ENCODE measurements around the gene B4GALNT2. TPM values are rescaled to one million over a fixed set of nuclear protein-coding genes. Genes with fewer than 3 reads are reported as not detected.
"Not testable (repeated sequence)": the region's sequence is repeated elsewhere in the genome, so short reads cannot be mapped to it uniquely, and the experiment has no call there.

B4GALNT2 gene, protein sequence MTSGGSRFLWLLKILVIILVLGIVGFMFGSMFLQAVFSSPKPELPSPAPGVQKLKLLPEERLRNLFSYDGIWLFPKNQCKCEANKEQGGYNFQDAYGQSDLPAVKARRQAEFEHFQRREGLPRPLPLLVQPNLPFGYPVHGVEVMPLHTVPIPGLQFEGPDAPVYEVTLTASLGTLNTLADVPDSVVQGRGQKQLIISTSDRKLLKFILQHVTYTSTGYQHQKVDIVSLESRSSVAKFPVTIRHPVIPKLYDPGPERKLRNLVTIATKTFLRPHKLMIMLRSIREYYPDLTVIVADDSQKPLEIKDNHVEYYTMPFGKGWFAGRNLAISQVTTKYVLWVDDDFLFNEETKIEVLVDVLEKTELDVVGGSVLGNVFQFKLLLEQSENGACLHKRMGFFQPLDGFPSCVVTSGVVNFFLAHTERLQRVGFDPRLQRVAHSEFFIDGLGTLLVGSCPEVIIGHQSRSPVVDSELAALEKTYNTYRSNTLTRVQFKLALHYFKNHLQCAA
- total RNA-seq: 0.02 TPM in 1 of 2 replicates, not detected in the other
- long read RNA-seq: 0 reads

GRCh38 chr17:49132699-49133364 is at the start of gene B4GALNT2:
Gene B4GALNT2, plus strand, starts transcription at chr17:49132769. Its CDS starts 24 bp downstream, at chr17:49132793.
- Mint-ChIP-seq H3K4me1 (peaks cover 6% of the 10 kb centered on the region), H3K27ac (ENCODE audit: unreplicated experiment) (no peak within 1 kb of the TSS), H3K36me3 (ENCODE audit: low read depth) (peaks cover 11% of the 10 kb centered on the region), H3K9me3 (peaks cover 12% of the 10 kb centered on the region), H3K4me3 (peak within 1 kb of the TSS; percentile 80), H3K27me3 (ENCODE audit: low read depth) (peaks cover 85% of the 10 kb centered on the region)
- peak; percentile 9 for DNase-seq (ENCODE audit: low read depth, low spot score)
- TF ChIP-seq, protein P1, sequence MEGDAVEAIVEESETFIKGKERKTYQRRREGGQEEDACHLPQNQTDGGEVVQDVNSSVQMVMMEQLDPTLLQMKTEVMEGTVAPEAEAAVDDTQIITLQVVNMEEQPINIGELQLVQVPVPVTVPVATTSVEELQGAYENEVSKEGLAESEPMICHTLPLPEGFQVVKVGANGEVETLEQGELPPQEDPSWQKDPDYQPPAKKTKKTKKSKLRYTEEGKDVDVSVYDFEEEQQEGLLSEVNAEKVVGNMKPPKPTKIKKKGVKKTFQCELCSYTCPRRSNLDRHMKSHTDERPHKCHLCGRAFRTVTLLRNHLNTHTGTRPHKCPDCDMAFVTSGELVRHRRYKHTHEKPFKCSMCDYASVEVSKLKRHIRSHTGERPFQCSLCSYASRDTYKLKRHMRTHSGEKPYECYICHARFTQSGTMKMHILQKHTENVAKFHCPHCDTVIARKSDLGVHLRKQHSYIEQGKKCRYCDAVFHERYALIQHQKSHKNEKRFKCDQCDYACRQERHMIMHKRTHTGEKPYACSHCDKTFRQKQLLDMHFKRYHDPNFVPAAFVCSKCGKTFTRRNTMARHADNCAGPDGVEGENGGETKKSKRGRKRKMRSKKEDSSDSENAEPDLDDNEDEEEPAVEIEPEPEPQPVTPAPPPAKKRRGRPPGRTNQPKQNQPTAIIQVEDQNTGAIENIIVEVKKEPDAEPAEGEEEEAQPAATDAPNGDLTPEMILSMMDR (conservative IDR thresholded peaks at IDR 0.05): no peak

DNA sequence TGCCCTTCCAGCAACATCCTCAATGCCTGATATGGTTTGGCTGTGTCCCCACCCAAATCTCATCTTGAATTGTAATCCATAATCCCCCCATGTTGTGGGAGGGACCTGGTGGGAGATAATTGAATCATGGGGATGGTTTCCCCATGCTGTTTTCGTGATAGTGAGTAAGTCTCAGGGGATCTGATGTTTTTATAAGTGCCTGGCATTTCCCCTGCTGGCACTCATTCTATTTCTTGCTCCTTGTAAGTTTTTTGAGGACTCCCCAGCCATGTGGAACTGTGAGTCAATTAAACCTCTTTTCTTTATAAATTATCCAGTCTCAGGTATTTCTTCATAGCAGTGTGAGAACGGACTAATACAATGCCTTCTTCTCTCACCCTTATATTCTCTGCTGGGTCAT is 47.5 kb upstream of the B4GALNT2 start:
- not testable (repeated sequence) for H3K27ac Mint-ChIP-seq (ENCODE audit: unreplicated experiment); DNase-seq (ENCODE audit: low read depth, low spot score); H3K4me3 Mint-ChIP-seq; H3K9me3 Mint-ChIP-seq; H3K36me3 Mint-ChIP-seq (ENCODE audit: low read depth); H3K4me1 Mint-ChIP-seq
- H3K27me3 Mint-ChIP-seq (ENCODE audit: low read depth): peaks cover 34% of the 10 kb centered on the region

DNA sequence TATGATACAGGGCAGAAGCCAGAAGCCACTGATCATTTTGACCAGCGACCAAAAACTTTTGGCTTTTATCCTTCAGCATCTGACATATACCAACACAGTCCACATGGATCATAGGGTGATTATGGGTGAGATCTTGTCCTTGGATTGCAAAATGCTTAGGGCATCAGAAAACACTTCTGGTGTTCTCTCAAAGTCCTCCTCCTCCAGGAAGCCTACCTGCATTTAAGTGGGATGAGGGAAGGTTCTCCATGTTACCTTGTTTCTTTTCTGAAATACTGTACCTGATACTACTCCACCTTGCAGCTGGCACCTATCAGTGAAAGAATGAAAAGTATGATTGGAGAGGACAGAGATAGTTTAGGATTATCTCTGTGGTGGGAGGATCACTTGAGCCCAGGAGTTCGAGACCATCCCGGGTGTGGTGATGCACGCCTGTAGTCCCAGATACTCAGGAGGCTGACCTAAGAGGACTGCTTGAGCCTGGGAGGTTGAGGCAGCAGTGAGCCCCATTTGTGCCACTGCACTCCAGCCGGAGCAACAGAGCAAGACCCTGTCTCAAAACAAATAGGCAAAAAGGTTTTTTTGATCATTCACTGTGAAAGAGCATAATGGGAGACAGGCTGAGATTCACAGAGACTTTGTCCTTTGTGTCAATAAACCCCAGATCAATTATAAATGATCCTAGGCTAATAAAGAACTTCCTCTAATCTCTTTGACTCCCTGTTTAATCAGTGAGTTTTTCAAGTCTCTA is 46.8 kb upstream of the B4GALNT2 start:
- H3K4me1 Mint-ChIP-seq: no peaks in the 10 kb centered on the region
- TF ChIP-seq, protein P1 (conservative IDR thresholded peaks at IDR 0.05): no peak
- no peak overlapping the region for H3K27ac Mint-ChIP-seq (ENCODE audit: unreplicated experiment)
- no peaks in the 10 kb centered on the region for H3K9me3 Mint-ChIP-seq
- no peak for DNase-seq (ENCODE audit: low read depth, low spot score)
- no peak overlapping the region for H3K4me3 Mint-ChIP-seq
- peaks cover 34% of the 10 kb centered on the region for H3K27me3 Mint-ChIP-seq (ENCODE audit: low read depth)
- H3K36me3 Mint-ChIP-seq (ENCODE audit: low read depth): no peaks in the 10 kb centered on the region

DNA sequence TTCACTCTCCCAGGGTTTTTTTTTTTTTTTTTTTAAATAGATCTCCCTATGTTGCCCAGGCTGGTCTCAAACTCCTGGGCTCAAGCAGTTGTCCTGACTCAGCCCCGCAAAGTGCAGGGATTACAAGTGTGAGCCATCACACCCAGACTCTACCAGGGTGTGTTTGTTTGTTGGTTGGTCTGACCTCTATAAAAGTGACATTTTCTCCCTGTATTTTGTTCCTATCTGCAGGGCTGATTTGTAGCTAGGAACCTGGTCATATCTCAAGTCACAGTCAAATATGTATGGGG is 46.3 kb upstream of the B4GALNT2 start:
- Mint-ChIP-seq H3K36me3 (ENCODE audit: low read depth) (no peaks in the 10 kb centered on the region), H3K27ac (ENCODE audit: unreplicated experiment) (no peak overlapping the region), H3K27me3 (ENCODE audit: low read depth) (peaks cover 30% of the 10 kb centered on the region), H3K4me3 (no peak overlapping the region), H3K9me3 (no peaks in the 10 kb centered on the region), H3K4me1 (no peaks in the 10 kb centered on the region)
- TF ChIP-seq, protein P1 (conservative IDR thresholded peaks at IDR 0.05): no peak
- no peak for DNase-seq (ENCODE audit: low read depth, low spot score)

DNA sequence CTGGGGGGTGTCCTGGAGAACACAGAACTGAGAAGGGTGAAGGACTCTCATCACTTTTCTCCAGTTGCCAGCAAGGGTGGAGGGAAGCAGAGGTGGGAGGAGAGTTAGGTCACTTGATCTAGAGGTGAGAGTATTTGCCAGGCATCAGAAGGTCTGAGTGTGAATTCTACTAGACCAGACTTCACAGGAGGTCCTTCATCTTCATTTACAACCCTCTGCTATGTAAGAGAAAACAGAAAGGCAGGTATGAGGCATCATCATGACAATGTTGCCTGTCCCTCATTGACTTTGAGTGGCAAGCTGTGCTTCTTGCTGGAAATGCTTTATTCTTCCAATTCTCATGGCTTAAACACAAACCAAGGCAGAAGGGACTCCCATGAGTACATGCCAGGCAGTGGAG is 45.9 kb upstream of the B4GALNT2 start:
- H3K9me3 Mint-ChIP-seq: no peaks in the 10 kb centered on the region
- DNase-seq (ENCODE audit: low read depth, low spot score): no peak
- no peaks in the 10 kb centered on the region for H3K36me3 Mint-ChIP-seq (ENCODE audit: low read depth)
- no peaks in the 10 kb centered on the region for H3K4me1 Mint-ChIP-seq
- no peak overlapping the region for H3K4me3 Mint-ChIP-seq
- TF ChIP-seq, protein P1 (conservative IDR thresholded peaks at IDR 0.05): no peak
- H3K27me3 Mint-ChIP-seq (ENCODE audit: low read depth): peaks cover 30% of the 10 kb centered on the region
- H3K27ac Mint-ChIP-seq (ENCODE audit: unreplicated experiment): no peak overlapping the region
